ENCODE data around the gene FSD2. TPM values are rescaled to one million over a fixed set of nuclear protein-coding genes. Genes with fewer than 3 reads are reported as not detected.

FSD2 gene
- total and polyA plus RNA-seq, 2 of the 4 experiments (the other 2 are of a cell fraction): not detected

DNA sequence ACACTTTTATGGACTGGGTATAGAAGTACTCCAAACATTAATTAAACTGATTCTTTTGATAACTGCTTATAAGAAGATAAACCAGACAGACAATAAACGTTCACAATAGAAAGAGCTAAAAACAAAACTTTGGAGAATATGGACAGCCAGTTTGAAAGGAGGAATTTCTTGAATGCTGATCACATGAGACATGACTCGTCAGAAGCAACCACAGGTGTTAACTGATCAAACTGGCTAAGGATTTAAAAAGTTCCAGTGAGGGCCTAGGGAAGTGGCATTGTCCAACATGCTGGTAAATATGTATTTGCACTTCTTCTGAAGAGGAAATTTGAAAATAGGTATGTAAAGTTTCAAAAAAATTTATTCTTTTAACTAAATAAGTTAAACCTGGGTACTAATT lies 66.8 kb downstream of the FSD2 start:
- Histone ChIP-seq H3K36me3 (ENCODE audit: control insufficient read depth, insufficient read depth, low read length) (no peaks in the 10 kb centered on the region), H2AK5ac (ENCODE audit: low read depth, low read length) (no peak overlapping the region), H4K8ac (ENCODE audit: low read depth in 2 of 2, low read length in 2 of 2) (no peak overlapping the region), H3K18ac (ENCODE audit: low read depth, low read length) (no peak overlapping the region), H2BK120ac (ENCODE audit: low read depth, low read length) (no peak overlapping the region), H3K9me1 (ENCODE audit: insufficient read depth, low read length) (no peaks in the 10 kb centered on the region), H3K9ac (ENCODE audit: low read depth, low read length) (no peak overlapping the region), H2BK20ac (ENCODE audit: low read depth, low read length) (no peak overlapping the region), H4K20me1 (ENCODE audit: insufficient read depth, low read length) (no peaks in the 10 kb centered on the region), H2AK9ac (replicated peaks; ENCODE audit: low read depth, low read length, poor library complexity) (no peak overlapping the region), H4K5ac (ENCODE audit: low read depth, low read length) (no peak overlapping the region), H3K27ac (ENCODE audit: insufficient read depth, low read length) (no peak overlapping the region), H3K4me3 (ENCODE audit: insufficient read depth, low read depth, low read length) (no peak overlapping the region), H2BK5ac (ENCODE audit: low read depth, low read length, poor library complexity, severe bottlenecking) (no peak overlapping the region), H3K14ac (replicated peaks; ENCODE audit: low read depth, low read length) (no peak overlapping the region), H2BK15ac (ENCODE audit: low read depth, low read length) (no peak overlapping the region), H3K4ac (ENCODE audit: low read depth, low read length) (no peak overlapping the region), H3K4me1 (ENCODE audit: control insufficient read depth, insufficient read depth, low read length) (no peaks in the 10 kb centered on the region), H3K4me2 (ENCODE audit: low read depth, low read length) (no peak overlapping the region), H3K9me3 (ENCODE audit: control insufficient read depth, insufficient read depth, low read length) (no peaks in the 10 kb centered on the region), H3K27me3 (ENCODE audit: control insufficient read depth, insufficient read depth, low read length) (no peaks in the 10 kb centered on the region), H3K56ac (ENCODE audit: extremely low read depth, insufficient read depth, low read length) (no peak overlapping the region), H2AFZ (replicated peaks; ENCODE audit: low read length, poor library complexity) (no peak overlapping the region), H3K79me1 (ENCODE audit: low read depth in 1 of 2, low read length in 2 of 2) (no peaks in the 10 kb centered on the region), H3K23ac (ENCODE audit: low read depth, low read length) (no peak overlapping the region), H4K91ac (ENCODE audit: insufficient read depth, low read depth, low read length) (no peak overlapping the region)
- DNase-seq (peak; percentile 29), ATAC-seq (ENCODE audit: low read depth) (no peak)
- ChIA-PET CTCF (no interaction called here), POLR2A (ENCODE audit: unreplicated experiment) (no interaction called here)
- in situ Hi-C loops (cut with MboI; ENCODE audit: low sequenced_read_pairs) (no loop called here), dilution Hi-C loops (cut with HindIII; ENCODE audit: low sequenced_read_pairs, unreplicated experiment) (no loop called here), intact Hi-C loops (cut with micrococcal nuclease) (loop anchor here (2.0 kb wide), 1 partner anchor 60 kb away; no protein-coding TSS in a partner anchor)
- no CpG with 5 or more reads among the region's 2 CpGs for WGBS, 2 experiments (ENCODE audit: extremely low coverage in 2 of 2, insufficient read length in 1 of 2)
- no TSS peak for BruUV-seq (replicated peaks)
- TF ChIP-seq NFE2L2 (IDR thresholded peaks at IDR 0.05; ENCODE audit: low read depth, low read length) (no peak), MAFK (IDR thresholded peaks at IDR 0.05; ENCODE audit: low read depth, low read length) (no peak), RAD21 (IDR thresholded peaks at IDR 0.05; ENCODE audit: low read length) (no peak), ELK1 (IDR thresholded peaks at IDR 0.05; ENCODE audit: borderline replicate concordance, low read depth, low read length) (no peak), RCOR1 (IDR thresholded peaks at IDR 0.05; ENCODE audit: insufficient replicate concordance, low read length) (no peak), FOS (IDR thresholded peaks at IDR 0.05; ENCODE audit: low read depth, low read length) (no peak), CHD1 (IDR thresholded peaks at IDR 0.05; ENCODE audit: low read depth, low read length) (no peak), CEBPB (IDR thresholded peaks at IDR 0.05; ENCODE audit: low read depth, low read length) (no peak), MXI1 (IDR thresholded peaks at IDR 0.05; ENCODE audit: borderline replicate concordance, low read depth, low read length) (no peak), CTCF (conservative IDR thresholded peaks at IDR 0.05; ENCODE audit: low read depth, low read length) (no peak), POLR2A (IDR thresholded peaks at IDR 0.05; ENCODE audit: low read depth, low read length) (no peak)

Measured in IMR-90 (cell line).